ENCODE data around the gene MFF. TPM values are rescaled to one million over a fixed set of nuclear protein-coding genes. Genes with fewer than 3 reads are reported as not detected.

MFF gene
- total and polyA plus RNA-seq, 2 of the 8 experiments (the other 6 are each of a cell fraction or from before 2014, with no cell fraction given): 36.2 to 86.8 TPM

DNA sequence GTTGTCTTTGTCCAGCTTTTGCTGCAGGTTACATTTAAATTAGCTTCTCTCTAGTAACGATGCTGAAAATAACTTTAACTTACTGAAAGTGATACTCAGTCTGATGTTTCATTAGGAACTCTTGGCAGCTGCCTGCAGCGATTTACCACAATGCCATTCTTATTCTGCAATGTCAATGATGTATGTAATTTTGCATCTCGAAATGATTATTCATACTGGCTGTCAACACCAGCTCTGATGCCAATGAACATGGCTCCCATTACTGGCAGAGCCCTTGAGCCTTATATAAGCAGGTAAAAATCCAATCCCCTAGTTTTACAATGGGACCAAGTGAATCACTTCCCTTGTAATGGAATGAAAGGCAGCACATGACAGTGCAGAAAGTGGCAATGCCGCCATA, 16.3 kb upstream of the MFF start:
- Histone ChIP-seq H4K5ac (ENCODE audit: insufficient read length, low read depth, low read length) (no peak overlapping the region), H3K23ac (ENCODE audit: insufficient read length) (no peak overlapping the region), H4K8ac (ENCODE audit: extremely low read depth, insufficient read depth, low read length) (no peak overlapping the region), H3K27me3 (replicated peaks in 1 of 4; ENCODE audit: control insufficient read depth in 3 of 4, extremely low read depth in 1 of 4, insufficient read depth in 3 of 4, low read length in 3 of 4) (no peaks in the 10 kb centered on the region), H3K56ac (replicated peaks; ENCODE audit: insufficient read length, low read depth, low read length) (no peak overlapping the region), H2AK5ac (ENCODE audit: low read depth, low read length) (no peak overlapping the region), H3K79me2 (ENCODE audit: control insufficient read depth in 1 of 2, insufficient read depth in 2 of 2, low read length in 2 of 2) (no peaks in the 10 kb centered on the region), H3K36me3 (ENCODE audit: control insufficient read depth in 2 of 4, insufficient read depth in 4 of 4, low read length in 3 of 4) (no peaks in the 10 kb centered on the region), H3K4me1 (replicated peaks in 1 of 4; ENCODE audit: control insufficient read depth in 3 of 4, insufficient read depth in 4 of 4, low read length in 3 of 4) (no peaks in the 10 kb centered on the region), H2BK12ac (ENCODE audit: low read depth, low read length) (no peak overlapping the region), H3K18ac (ENCODE audit: extremely low read depth, low read length) (no peak overlapping the region), H3K79me1 (ENCODE audit: low read depth, low read length) (no peaks in the 10 kb centered on the region), H3K4ac (replicated peaks; ENCODE audit: insufficient read length, low read depth, low read length) (no peak overlapping the region), H4K91ac (replicated peaks; ENCODE audit: insufficient read length, low read length) (no peak overlapping the region), H2BK120ac (replicated peaks; ENCODE audit: low read depth, low read length) (no peak overlapping the region), H3K27ac (ENCODE audit: low read depth, low read length) (no peak overlapping the region), H2BK20ac (ENCODE audit: low read length) (no peak overlapping the region), H2AFZ (ENCODE audit: low read length) (no peak overlapping the region), H3K9ac (replicated peaks in 1 of 4; ENCODE audit: extremely low read depth in 1 of 4, low read depth in 3 of 4, low read length in 3 of 4) (no peak overlapping the region), H2BK5ac (ENCODE audit: low read depth, low read length) (no peak overlapping the region), H4K20me1 (replicated peaks in 1 of 2; ENCODE audit: control insufficient read depth in 1 of 2, insufficient read depth in 2 of 2, low read length in 2 of 2) (no peaks in the 10 kb centered on the region), H3K14ac (ENCODE audit: insufficient read length) (no peak overlapping the region), H3K4me2 (ENCODE audit: insufficient read depth in 1 of 2, low read depth in 2 of 2, low read length in 2 of 2) (no peak overlapping the region), H3K4me3 (ENCODE audit: extremely low read depth in 1 of 4, insufficient read depth in 2 of 4, low read depth in 3 of 4, low read length in 4 of 4) (no peak overlapping the region), H2BK15ac (ENCODE audit: low read length) (no peak overlapping the region), H3K23me2 (ENCODE audit: low read depth, low read length) (no peaks in the 10 kb centered on the region), H3K9me3 (ENCODE audit: insufficient read depth in 2 of 2, low read depth in 1 of 2, low read length in 1 of 2) (no peaks in the 10 kb centered on the region)
- FAIRE-seq (no peak), DNase-seq (ENCODE audit: low read depth in 1 of 2, low spot score in 2 of 2) (no peak)
- TF ChIP-seq POLR2AphosphoS5 (IDR thresholded peaks at IDR 0.05; ENCODE audit: low read depth, low read length) (no peak), BACH1 (IDR thresholded peaks at IDR 0.05; ENCODE audit: low read length) (no peak), JUN (IDR thresholded peaks at IDR 0.05; ENCODE audit: low read depth, low read length) (no peak), KDM5A (IDR thresholded peaks at IDR 0.05; ENCODE audit: low read length) (no peak), CBX8 (IDR thresholded peaks at IDR 0.05; ENCODE audit: borderline replicate concordance, low read depth, low read length) (no peak), SIN3A (conservative IDR thresholded peaks at IDR 0.05 in 1 of 2, IDR thresholded peaks at IDR 0.05 in 1 of 2; ENCODE audit: low read depth in 1 of 2, low read length in 2 of 2) (no peak), NANOG (IDR thresholded peaks at IDR 0.05; ENCODE audit: insufficient read depth, low read depth, low read length, poor library complexity, severe bottlenecking) (no peak), POU5F1 (IDR thresholded peaks at IDR 0.05; ENCODE audit: low read depth, low read length) (no peak)
- TF ChIP-seq, protein P1, sequence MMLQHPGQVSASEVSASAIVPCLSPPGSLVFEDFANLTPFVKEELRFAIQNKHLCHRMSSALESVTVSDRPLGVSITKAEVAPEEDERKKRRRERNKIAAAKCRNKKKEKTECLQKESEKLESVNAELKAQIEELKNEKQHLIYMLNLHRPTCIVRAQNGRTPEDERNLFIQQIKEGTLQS (IDR thresholded peaks at IDR 0.05; ENCODE audit: insufficient read depth, low read depth, low read length): no peak
- TF ChIP-seq, protein P2, sequence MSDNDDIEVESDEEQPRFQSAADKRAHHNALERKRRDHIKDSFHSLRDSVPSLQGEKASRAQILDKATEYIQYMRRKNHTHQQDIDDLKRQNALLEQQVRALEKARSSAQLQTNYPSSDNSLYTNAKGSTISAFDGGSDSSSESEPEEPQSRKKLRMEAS (IDR thresholded peaks at IDR 0.05): no peak
- POLR2A ChIA-PET (ENCODE audit: partially characterized antibody): no interaction called here
- CTCF ChIA-PET (ENCODE audit: partially characterized antibody): interaction anchor here (0.8 to 1.3 kb wide), 2 partner anchors 8 to 12 kb away, joined by 3 to 4 read pairs; no protein-coding TSS in a partner anchor
- 92% methylated on average over 4 of the region's 4 CpGs; no CpG with 5 or more reads in 1 of the 2 experiments for WGBS, 2 experiments (ENCODE audit: extremely low coverage in 1 of 2, insufficient coverage in 1 of 2, insufficient read length in 1 of 2, insufficient replicate concordance in 2 of 2, low coverage in 1 of 2, low lambda C conversion rate in 2 of 2, missing lambda C conversion rate in 1 of 2)

All from H1 (cell line).